Iris pigment epithelial cell (primary cell): Measurements from ENCODE around the gene RNF40.

Experiments used
- DNase-seq: peaks from one replicate; pipeline ENCODE4 v3.0.0-alpha.2; 2011; ENCODE audit warnings: low read depth

The RNF40 gene

DNA sequence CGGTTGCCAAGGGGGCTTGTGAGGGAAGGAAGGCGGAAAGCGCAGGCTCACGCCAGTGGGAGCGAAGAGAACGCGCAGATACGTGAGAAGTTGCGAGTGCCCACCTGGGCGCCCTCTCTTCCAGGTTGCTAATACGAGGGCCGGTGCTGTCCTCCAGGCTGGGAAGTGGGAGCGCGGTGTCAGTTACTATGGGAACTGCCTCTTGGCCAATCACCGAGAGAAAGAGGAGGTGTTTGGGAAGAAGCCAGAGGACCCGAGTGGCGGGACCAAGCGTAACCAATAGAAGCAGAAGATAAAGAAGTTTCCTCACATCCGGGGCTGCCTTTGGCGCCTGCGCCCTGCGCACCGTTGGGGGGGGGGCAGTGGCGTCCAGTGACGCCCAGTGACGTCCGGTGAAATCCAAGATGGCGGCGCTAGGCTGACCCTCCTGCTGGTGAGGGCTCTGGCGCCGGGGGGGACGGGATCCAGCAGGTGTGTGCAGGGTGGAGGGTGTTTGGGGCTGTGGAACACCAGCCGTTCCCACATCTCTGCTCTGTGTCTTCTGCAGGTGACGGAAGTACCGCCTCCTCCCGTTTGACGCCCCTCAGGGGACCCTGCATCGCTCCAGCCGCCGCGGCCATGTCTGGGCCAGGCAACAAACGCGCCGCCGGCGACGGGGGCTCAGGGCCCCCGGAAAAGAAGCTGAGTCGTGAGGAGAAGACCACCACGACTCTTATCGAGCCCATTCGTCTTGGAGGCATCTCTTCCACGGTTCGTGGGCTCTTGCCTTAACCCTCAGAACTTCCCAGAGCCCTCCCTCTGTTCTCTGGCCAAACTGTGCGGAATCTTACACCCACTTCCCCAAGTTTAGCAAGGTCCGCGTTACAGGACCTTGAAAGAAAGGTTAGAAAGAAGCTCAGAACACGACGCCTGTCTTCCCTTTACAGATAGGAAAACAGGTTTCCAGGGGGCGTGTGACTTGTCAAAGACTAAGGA lies at the start of gene RNF40, which contains the start of gene CFAP119:
Gene RNF40, plus strand, starts transcription at position 395 of the 975 bp plus-strand sequence. Its CDS starts 224 bp downstream, at position 619.
Gene CFAP119, minus strand, starts transcription at position 135 of the 975 bp plus-strand sequence. CDS start 314 bp downstream, outside the sequence.
- DNase-seq, result peak; percentile 98

DNA sequence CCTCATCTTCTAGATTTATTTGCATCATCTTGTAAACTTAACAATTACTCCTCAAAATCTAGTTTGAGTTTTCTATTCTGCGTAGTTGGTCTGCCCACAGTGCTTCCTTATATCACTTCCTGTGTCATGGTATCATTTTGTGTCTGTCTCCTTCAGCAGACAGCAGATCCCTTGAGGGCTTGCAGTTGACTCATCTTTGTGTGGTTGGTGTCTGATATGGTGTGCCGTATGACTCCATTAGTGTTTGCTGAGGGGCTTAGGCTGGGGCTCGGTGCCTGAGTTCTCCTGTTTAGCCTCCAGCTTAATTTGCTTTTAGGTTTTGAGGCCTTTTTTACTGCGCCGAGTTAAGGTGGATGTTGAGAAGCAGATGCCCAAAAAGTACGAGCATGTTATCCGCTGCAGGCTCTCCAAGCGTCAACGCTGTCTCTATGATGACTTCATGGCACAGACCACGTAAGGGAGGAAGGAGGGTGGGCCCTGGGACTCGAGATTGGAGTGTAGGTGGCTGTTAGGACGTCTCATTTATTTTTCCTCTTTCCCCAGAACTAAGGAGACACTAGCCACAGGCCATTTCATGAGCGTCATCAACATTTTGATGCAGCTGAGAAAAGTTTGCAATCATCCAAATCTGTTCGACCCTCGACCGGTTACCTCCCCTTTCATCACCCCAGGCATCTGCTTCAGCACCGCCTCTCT lies 46.2 kb upstream of the RNF40 start:
- peak; percentile 85 for DNase-seq

DNA sequence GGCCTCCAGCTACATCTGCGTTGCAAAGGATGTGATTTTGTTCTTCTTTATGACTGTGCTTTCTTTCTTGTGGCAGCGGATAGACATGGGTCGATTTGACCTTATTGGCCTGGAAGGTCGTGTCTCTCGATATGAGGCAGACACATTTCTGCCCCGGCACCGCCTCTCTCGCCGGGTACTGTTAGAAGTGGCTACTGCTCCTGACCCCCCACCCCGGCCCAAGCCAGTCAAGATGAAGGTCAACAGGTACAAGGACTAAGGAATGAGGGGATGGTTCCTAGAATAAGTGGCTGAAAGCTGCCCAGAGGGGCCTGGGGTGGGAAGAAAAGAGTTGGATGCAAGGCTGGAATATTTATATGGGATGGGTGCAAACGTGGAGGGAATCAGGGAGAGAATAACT lies 42.0 kb upstream of the RNF40 start:
- no peak for DNase-seq

DNA sequence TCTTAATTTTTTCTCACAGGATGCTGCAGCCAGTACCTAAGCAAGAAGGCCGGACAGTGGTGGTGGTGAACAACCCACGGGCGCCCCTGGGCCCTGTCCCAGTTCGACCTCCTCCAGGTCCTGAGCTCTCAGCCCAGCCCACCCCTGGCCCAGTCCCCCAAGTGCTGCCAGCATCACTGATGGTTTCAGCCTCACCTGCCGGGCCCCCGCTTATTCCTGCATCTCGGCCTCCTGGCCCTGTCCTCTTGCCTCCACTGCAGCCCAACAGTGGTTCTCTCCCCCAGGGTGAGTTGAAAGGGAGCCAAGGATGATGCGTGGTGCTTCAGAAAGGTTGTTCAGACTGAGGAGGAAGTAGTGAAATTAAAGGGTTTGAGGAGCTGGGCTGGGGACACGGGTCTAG lies 41.4 kb upstream of the RNF40 start:
- no peak for DNase-seq

DNA sequence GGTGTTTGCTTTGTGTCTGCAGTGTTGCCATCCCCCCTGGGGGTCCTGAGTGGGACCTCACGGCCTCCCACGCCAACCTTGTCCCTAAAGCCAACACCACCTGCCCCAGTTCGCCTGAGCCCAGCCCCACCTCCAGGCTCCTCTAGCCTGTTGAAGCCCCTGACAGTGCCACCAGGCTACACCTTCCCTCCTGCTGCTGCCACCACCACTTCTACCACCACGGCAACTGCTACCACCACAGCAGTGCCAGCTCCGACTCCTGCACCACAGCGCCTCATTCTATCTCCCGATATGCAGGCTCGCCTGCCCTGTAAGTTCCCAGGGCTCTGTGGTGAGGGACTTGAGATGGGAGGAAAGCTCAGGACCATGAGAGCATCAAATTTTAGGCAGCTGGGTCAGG lies 41.0 kb upstream of the RNF40 start:
- no peak for DNase-seq

DNA sequence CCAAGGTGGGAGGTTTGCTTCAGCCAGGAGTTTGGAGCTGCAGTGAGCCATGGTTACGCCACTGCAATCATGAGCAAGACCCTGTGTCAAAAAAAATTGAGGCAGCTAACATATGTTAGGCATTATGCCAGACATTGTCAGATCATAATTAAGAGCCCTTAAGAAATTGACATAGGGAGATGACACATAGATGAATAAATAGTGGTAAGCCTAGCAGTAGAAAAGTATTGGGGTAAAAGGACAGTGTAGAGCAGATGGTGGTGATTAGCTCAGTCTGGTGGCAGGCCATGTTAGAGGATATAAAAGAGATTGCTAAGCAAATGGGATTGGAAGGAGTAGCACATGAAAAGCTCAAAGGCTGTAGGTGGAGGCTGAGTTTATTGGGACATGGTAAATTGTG lies 40.5 kb upstream of the RNF40 start:
- no peak for DNase-seq

DNA sequence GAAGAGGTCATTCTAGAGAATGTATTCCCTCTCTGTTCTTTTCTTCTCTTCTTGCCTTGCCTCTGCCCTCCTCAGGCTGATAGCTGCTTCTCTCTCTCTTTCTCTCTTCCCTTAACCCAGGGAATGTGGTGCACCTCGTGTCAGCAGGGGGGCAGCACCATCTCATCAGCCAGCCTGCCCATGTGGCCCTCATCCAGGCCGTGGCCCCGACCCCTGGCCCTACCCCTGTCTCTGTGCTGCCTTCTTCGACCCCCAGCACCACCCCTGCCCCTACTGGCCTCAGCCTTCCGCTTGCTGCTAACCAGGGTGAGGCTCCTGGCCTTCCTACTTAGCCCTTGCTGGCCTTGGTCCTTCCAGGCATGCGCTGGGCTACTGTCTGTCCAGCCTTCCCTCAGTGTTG lies 39.7 kb upstream of the RNF40 start:
- no peak for DNase-seq

DNA sequence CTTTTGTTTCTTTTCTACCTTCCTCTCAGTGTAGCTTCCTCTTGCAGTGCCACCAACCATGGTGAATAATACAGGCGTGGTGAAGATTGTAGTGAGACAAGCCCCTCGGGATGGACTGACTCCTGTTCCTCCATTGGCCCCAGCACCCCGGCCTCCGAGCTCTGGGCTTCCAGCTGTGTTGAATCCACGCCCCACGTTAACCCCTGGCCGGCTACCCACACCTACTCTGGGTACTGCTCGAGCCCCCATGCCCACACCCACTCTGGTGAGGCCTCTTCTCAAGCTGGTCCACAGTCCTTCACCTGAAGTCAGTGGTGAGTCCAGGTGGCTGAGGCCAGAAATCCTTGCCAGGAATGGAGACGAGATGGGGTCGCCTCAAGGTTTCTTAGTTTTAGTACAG lies 39.2 kb upstream of the RNF40 start:
- DNase-seq, result no peak

DNA sequence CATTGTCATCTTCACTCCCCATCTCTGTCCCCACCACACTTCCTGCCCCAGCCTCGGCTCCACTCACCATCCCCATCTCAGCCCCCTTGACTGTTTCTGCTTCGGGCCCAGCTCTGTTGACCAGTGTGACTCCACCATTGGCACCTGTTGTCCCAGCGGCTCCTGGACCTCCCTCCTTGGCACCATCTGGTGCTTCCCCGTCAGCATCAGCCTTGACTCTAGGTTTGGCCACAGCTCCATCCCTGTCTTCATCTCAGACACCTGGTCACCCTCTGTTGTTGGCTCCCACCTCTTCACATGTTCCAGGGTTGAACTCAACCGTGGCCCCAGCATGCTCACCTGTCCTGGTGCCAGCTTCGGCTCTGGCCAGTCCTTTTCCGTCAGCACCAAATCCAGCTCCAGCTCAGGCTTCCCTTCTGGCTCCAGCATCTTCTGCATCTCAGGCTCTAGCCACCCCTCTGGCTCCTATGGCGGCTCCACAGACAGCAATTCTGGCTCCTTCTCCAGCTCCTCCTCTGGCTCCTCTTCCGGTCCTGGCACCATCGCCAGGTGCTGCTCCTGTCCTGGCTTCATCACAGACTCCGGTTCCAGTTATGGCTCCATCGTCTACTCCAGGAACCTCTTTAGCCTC lies 38.3 kb upstream of the RNF40 start:
- DNase-seq, result no peak

DNA sequence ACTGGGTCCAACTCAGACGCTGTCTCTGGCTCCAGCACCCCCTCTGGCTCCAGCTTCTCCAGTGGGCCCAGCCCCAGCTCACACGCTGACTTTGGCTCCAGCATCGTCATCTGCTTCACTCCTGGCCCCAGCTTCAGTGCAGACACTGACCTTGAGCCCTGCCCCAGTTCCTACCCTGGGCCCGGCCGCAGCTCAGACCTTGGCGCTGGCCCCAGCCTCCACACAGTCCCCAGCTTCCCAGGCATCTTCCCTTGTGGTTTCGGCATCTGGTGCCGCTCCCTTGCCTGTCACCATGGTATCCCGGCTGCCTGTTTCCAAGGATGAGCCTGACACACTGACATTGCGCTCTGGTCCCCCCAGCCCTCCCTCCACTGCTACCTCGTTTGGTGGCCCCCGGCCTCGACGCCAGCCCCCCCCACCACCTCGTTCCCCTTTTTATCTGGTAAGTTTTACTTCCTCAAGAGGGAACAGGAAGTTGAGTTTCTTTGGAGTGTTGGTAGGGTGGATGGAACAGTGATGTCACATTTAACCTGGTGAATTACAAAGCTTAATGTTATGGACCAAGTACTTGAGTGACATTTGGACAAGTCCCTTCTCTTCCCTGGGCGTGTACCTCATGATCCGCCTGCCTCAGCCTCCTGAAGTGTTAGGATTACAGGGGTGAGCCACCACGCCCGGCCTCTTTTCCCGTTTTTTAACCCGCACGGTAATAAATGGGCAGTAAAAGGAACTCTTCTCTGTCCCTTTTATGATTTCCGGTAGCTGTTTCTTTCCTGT lies 37.3 kb upstream of the RNF40 start:
- no peak for DNase-seq

DNA sequence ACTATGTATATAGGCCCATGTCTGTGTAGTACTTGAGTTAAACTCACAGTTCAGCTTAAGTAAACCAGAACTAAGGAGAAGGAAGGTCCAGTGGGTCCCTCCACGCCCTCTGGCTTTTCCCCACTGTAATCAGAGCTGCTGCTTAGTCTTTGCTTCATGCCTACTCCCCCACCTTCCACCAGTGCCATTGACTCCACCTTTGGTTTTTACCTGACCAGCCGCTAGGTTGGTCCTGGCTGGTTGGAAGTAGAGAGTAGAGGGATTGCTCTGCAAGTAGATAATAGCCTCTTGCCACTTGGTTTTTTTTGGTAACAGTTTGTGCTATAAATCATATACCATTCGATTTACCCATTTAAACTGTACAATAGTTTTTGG lies 36.7 kb upstream of the RNF40 start:
- DNase-seq, result no peak

DNA sequence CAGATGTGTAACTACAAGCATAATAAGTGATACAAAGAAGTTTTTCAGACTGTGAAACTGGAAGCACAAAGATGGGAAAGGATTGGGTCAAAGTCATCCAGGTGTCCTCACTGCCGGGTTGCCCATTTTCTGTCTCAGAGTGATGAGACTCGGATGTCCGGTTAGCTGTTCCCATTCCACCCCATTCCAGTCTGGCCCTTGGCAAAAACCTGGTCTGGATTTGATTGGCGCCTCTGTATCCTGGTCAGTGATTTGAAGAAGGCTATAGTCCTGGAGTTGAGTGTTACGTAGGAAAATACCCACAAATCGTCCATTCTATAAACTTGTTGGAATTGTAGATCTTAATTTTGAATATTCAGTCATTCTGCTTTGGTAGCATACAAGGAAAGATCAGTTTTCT lies 33.8 kb upstream of the RNF40 start:
- no peak for DNase-seq

DNA sequence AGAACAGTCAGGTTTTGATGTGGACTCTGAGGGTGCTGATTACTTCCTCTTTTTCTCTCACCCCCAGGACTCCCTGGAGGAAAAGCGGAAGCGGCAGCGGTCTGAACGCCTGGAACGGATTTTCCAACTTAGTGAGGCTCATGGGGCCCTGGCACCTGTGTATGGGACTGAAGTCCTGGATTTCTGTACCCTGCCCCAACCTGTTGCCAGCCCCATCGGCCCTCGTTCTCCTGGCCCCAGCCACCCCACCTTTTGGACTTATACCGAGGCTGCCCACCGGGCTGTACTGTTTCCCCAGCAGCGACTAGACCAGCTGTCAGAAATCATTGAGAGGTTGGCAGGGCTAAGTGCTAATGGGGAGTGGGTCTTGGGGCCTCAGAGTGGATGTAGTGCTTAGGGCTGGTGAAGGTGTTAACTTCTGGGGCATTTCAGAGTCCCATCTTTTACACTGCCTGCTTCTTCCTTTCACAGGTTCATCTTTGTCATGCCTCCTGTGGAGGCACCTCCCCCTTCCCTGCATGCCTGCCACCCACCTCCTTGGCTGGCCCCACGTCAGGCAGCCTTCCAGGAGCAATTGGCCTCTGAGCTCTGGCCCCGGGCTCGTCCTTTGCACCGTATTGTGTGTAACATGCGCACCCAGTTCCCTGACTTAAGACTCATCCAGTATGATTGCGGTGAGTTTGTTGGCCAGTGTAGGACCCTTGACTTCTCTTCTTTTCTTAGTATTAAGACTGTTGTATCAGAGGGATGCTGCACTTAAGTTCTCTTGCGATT lies 33.0 kb upstream of the RNF40 start:
- no peak for DNase-seq

DNA sequence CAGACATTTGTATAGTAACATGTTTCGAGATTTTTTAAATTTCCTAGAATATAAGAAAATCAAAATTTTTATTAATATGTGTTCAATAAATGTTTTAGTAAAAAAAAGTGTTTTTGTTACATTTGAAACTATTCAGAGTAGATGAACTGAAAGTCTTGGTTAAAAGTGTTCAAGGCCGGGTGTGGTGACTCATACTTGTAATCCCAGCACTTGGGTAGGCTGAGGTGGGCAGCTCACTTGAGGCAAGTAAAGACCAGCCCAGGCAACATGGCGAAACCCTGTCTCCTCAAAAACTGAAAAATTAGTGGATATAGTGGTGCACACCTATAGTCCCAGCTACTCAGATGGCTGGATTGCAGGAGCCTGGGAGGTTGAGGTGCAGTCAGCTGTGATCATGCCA lies 30.7 kb upstream of the RNF40 start:
- DNase-seq, result peak; percentile 79

DNA sequence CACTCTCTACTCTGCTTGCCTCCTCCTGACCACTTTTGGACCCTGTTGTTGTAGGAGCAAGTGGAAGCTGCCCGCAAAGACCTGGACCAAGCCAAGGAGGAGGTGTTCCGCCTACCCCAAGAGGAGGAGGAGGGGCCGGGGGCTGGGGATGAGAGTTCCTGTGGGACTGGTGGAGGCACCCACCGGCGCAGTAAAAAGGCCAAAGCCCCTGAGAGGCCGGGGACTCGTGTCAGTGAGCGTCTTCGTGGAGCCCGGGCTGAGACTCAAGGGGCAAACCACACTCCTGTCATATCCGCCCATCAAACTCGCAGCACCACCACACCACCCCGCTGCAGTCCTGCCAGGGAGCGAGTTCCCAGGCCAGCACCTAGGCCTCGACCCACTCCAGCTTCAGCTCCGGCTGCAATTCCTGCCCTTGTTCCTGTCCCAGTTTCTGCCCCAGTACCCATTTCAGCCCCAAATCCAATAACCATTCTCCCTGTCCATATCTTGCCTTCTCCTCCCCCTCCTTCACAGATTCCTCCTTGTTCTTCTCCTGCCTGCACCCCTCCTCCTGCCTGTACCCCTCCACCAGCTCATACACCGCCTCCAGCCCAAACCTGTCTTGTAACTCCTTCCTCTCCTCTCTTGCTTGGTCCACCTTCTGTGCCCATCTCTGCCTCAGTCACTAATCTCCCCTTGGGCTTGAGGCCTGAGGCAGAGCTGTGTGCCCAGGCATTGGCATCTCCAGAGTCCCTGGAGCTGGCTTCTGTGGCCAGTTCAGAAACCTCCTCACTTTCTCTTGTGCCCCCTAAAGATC lies 24.9 kb upstream of the RNF40 start:
- no peak for DNase-seq

DNA sequence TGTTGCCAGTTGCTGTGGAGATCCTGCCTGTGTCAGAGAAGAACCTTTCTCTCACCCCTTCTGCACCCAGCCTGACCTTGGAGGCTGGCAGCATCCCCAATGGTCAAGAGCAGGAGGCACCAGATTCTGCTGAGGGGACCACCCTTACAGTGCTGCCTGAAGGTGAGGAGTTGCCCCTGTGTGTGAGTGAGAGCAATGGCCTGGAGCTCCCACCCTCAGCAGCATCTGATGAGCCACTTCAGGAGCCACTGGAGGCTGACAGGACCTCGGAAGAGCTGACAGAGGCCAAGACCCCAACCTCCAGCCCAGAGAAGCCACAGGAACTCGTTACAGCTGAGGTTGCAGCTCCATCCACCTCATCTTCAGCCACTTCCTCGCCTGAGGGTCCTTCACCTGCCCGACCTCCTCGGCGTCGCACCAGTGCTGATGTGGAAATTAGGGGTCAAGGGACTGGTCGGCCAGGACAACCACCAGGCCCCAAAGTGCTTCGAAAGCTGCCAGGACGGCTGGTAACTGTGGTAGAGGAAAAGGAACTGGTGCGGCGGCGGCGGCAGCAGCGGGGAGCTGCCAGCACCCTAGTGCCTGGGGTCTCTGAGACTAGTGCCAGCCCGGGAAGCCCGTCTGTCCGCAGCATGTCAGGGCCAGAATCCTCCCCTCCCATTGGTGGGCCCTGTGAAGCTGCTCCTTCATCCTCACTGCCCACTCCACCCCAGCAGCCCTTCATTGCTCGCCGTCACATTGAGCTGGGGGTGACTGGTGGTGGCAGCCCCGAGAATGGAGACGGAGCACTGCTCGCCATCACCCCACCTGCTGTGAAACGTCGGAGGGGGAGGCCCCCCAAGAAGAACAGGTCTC lies 24.1 kb upstream of the RNF40 start:
- DNase-seq, result no peak

DNA sequence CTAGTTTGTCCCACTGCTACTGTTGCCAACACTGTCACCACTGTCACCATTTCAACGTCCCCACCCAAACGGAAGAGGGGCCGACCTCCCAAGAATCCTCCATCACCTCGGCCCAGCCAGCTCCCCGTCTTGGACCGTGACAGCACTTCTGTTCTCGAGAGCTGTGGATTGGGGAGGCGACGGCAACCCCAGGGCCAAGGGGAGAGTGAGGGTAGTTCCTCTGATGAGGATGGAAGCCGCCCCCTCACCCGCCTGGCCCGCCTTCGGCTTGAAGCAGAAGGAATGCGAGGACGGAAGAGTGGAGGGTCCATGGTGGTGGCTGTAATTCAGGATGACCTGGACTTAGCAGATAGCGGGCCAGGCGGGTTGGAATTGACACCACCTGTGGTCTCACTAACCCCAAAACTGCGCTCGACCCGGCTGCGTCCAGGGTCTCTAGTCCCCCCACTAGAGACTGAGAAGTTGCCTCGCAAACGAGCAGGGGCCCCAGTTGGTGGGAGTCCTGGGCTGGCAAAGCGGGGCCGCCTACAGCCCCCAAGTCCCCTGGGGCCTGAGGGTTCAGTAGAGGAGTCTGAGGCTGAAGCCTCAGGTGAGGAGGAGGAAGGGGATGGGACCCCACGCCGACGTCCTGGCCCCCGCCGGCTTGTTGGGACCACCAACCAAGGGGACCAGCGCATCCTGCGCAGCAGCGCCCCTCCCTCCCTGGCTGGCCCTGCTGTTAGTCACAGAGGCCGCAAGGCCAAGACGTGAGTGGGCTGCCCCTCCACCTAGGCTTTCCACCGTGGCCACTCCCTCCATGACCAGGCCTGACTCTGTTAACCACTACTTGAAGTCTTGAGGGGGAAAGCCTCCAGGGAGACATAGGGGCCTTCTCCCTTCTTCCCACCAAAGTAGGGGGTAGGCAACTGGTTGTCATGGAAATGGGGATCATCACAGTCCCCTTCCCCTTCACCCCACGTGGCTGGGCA lies 22.9 kb upstream of the RNF40 start:
- DNase-seq, result no peak
